Islet of Langerhans (tissue), 1 donor: ENCODE results near the gene DIO1.
"Not testable (repeated sequence)": the region's sequence is repeated elsewhere in the genome, so short reads cannot be mapped to it uniquely, and the experiment has no call there.

ENCODE experiments used
- FAIRE-seq: peaks from one replicate; lab custom pipeline; 2011; peaks lifted over from hg19 to GRCh38; lab: Jason Lieb, UNC

DIO1 gene

DNA sequence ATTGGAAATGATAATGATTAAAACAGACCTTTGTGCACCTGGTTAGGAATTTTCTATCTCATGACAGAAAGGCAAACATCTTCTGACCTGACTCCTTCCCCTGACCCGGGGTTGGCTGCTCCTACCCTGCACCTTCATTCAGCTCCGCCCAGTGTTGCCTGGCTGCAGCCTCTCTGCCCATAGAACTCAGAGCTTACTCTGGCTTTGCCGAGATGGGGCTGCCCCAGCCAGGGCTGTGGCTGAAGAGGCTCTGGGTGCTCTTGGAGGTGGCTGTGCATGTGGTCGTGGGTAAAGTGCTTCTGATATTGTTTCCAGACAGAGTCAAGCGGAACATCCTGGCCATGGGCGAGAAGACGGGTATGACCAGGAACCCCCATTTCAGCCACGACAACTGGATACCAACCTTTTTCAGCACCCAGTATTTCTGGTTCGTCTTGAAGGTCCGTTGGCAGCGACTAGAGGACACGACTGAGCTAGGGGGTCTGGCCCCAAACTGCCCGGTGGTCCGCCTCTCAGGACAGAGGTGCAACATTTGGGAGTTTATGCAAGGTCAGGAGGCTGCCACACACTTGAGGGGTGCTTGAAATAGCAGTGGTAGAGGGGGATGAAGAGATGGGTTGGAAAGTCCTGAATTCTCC lies at the start of gene DIO1:
Gene DIO1, plus strand, starts transcription at position 189 of the 638 bp plus-strand sequence. Its CDS starts 24 bp downstream, at position 213.
- FAIRE-seq: no peak

- FAIRE-seq: no peak
Observed at GRCh38 chr1:53847980-53848379, 46.0 kb upstream of the DIO1 start.

GRCh38 chr1:53850082-53850673 lies 43.8 kb upstream of the DIO1 start:
- FAIRE-seq: no peak

DNA sequence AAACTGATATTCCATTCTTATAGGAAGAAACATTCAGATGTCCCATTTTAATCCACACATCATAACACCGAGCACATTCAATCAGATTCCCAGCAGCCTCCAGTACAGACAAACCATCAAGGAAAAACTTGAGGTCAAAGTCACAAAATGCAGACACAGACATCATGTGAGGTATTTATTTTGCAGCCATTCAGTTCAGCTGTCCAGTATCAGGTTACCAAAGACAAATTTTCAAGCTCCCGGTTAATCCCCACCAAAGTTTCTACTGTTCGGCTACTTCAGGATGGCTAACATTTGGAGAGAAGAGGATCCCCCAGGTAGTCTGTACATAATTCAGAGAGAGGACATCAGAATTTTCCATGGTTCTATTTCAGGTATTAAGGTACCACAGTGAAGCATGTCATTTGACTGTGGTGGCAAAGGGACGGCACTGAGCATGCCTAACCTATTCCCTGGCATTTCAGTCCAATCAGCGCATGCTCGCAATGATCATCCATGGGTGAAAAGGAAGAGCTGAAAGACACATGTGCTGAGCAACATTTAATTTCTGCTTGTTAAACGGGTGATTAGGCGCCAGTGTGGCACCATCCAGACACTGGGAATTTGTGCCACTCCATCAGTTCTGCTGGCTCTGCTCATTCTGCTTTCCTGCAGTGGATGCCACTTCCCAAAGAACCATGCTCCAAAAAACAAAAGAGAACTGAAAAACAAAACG lies 42.3 kb upstream of the DIO1 start:
- FAIRE-seq: peak; percentile 98

DNA sequence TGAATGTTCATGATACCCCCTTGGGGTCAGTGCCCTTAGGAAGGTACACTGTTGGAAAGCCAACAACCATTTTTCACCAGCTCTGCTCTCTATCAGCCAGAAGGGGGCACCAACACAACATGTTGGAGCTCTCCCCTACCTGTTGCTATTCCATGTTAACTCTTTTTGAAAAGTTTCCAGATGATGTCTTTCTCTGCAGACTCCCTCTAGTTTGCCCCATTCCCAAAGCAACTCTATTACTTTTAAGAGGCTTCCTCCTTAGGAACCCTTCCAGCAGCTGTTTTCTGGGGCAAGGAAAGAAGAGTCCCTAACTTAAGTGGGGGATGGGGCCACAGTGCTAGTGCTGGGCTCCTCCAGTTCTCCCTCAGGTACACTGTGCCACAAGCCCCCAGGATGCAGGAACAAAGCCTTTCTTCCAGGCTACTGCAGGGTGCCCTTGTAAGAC lies 33.0 kb upstream of the DIO1 start:
- no peak for FAIRE-seq

- no peak for FAIRE-seq
Observed at GRCh38 chr1:53862507-53862906, 31.5 kb upstream of the DIO1 start.

DNA sequence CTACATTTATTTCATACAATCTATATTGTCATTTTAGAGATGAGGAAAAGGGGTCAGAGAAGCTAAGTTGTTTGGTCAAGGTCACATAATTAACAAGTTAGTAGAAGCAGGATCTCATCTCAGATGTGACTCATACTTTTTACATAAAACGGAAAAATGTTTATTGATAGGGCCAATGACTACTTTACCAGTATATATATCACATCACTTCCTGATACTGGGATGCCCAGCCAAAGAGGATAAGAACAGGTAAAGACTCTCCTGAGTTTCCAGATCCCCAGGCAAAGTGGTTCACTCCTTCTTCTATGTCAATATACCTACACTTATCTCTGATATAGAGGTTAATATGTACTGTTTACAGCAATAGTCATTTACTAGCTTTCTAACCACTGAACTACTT lies 25.4 kb upstream of the DIO1 start:
- FAIRE-seq: no peak

- no peak for FAIRE-seq
Observed at GRCh38 chr1:53869454-53870117, 24.4 kb upstream of the DIO1 start.

DNA sequence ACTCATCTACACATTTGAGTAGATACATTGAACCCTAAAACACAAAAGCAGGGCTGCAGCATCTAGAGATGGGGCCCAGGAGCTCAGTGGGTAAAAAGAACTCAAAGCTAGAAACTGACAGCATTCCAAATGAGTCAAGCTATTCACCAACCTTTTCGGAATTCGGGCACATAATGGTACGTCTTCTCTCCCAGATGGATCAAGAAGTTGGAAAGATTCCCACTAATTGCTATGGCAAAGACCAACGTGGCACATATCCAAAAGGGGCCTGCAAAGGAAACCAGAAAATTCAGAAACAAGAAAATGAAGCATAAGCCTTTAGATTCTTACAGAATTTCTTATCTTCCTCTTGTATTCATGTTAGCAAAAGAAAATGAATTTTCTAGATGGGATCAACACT lies 22.8 kb upstream of the DIO1 start:
- no peak for FAIRE-seq

DNA sequence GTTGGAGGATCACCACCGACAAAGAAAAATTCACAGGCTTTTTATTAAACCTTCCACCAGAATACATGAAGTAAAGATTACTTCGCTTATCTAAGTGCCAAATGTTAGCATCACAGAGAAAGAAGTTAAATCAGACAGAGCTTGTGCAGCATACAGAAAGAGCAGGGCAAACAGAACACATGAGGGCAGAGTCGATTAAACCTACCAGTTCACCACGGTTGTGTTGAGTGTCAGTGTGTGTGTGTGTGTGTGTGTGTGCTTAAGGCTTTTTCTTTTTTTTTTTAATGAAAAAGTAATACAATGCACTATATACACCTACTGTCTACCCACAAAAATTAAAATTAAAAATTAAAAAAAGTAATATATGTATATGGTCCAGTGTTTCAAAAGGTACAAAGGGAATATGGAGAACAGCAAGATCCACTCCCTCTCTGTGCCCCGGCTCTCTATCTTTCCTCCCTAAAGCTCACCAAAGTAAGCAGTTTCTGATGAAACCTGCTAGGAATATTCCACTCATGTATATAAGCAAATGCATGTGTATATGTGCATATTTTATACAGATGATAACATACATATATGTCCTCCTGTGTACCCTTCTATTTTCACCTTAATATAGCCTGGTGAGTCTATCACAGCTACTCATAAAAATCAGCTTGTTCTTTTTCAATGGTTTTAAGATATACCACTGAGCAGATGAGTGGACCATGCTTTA lies 22.1 kb upstream of the DIO1 start:
- FAIRE-seq: no peak

DNA sequence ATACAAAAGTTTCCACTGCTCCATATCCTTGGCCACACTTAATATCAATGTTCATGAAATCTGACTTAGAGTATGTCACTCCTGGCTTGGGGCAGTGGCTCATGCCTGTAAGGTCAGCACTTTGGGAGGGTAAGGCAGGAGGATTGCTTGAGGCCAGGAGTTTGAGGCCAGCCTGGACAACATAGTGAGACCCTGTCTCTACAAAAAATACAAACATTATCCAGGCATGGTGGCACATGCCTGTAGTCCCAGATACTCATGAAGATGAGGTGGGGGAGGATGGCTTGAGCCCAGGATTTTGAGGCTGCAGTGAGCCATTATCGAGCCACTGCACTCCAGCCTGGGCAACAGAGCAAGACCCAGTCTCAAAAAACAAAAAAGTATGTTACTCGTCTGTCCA lies 18.8 kb upstream of the DIO1 start:
- not testable (repeated sequence) for FAIRE-seq

GRCh38 chr1:53878492-53879105 lies 15.4 kb upstream of the DIO1 start:
- peak; percentile 68 for FAIRE-seq

GRCh38 chr1:53881853-53882252 lies 12.1 kb upstream of the DIO1 start:
- FAIRE-seq: not testable (repeated sequence)

DNA sequence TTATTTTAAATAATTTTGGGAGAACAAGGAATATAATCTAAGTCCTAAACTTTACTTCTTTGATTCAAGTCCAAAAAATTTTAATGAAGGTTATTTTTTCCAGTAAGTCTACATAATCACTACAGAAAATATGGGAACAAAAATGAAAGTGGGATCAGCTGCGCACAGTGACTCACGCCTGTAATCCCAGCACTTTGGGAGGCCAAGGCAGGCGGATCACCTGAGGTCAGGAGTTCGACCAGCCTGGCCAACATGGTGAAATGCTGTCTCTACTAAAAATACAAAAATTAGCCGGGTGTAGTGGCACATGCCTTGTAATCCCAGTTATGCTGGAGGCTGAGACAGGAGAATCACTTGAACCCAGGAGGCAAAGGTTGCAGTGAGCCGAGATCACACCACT lies 10.4 kb upstream of the DIO1 start:
- FAIRE-seq: not testable (repeated sequence)

- FAIRE-seq: no peak
Observed at GRCh38 chr1:53888681-53889080, 5.3 kb upstream of the DIO1 start.

DNA sequence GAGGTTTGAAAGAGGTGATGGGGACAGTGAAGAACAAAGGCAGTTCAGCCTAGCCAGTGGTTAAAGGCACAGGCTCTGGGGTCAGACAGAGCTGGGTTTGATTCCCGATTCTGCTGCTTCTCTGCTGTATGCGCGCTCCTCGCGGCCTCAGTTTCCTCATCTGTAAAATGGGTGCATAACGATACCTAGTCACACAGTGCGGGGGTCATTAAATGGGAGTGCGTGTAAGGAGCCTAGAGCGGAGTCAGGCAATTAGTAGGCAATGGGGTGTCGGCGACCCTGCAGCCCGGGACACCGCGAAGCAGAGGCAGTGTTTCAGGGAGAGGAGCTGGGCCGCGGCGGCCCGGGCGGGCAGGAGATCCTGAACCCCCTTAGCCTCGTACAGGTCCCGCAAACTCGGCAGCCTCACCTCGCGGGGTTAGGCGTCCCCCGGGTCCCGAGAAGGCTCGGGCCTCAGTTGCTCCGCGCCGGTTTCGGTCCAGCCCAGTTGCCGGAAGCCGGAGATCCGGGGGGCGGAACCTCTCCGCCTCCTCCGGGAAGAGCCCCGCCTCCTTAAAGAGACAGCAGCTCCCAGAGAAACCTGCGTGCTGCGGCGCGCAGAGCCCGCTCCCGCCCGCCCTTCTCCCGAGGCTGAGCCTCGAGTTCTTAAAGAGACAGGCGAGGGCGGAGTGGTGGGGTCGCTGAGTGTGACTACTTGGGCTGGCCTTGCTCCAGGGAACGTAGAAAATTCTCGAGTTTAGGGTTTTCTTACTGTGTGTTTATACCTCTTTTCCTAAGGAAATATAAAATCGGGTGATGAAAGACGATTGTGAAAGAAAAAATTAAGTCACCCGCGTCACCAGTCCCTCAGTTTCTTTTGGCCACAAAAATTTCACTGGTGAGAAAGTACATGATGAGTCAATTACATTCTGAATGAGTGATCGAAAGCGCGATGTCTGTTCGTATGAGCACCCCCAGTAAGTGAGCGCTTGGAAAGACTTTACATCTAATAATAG lies 4.4 kb upstream of the DIO1 start, which contains the start of gene YIPF1:
Gene YIPF1, minus strand, starts transcription at position 494 of the 995 bp plus-strand sequence. CDS start 860 bp downstream, outside the sequence.
- no peak for FAIRE-seq

- no peak for FAIRE-seq
Observed at GRCh38 chr1:53890522-53890941, 3.5 kb upstream of the DIO1 start.

DNA sequence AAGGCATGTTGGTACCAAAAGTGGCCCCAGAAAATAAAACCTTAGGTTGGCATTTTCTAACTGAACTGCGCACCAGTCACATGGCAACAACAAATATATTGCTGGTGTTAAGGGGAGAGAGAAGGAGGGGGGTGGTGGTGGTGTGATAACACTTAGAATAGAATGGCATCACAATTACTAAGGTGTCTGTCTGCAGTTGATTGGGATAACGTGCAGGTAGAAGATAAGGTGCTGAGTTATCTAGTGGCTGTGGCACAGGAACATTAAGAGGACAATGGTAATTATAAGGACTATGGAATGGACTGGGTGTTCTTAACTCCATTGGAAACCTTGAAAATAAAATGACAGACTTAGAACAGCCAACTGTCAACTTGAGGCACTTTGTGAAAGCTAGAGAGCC lies 3.0 kb upstream of the DIO1 start:
- no peak for FAIRE-seq

DNA sequence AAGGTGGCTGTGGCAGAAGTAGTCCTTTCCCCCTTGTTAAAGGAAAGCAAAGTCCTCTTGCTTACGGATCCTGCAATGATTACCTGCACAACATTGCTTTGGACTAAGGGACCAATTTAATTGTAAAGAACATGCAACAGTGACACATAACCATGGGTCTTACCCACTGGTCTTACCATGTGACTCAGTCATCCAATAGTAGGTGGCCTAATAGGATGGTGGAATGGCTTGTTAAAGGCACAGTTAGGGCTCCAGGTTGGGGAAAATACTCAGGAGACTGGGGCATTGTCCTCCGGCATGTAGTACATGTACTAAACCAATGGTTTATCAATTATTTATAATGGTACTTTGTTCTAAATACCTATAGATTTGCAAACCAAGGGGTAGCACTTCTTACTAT lies 2.3 kb upstream of the DIO1 start:
- no peak for FAIRE-seq

DNA sequence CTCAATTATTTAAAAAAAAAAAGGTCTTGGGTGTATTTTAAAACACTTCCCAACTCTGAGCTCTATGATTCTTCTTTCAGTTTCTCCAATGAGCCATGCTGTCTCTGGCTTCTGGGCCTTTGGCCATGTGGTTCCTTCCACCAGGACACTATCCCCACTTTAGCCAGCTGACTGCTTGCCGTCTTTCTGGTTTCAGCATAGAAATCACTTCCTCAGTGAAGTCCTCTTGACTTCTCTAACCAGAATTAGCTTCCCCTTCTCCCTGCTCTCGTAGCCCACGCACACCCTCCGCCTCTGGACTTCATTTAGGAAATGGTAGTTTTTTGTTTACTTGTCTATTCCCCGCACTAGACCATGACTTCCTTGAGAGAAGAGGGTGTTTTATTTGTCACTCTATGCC lies 1.1 kb upstream of the DIO1 start:
- FAIRE-seq: no peak
